ENCODE data around the gene NLK. TPM values are rescaled to one million over a fixed set of nuclear protein-coding genes. Genes with fewer than 3 reads are reported as not detected.

Gene NLK
- total RNA-seq, 2 experiments from 2014 or later, result 12.9 TPM

GRCh38 chr17:28100251-28100650, 57.8 kb downstream of the NLK start:
- ChIA-PET POLR2A (no interaction called here), CTCF (no interaction called here)

- ChIA-PET CTCF (interaction anchor here (0.6 kb wide), 1 partner anchor 419 kb away, joined by 3 read pairs; no protein-coding TSS in a partner anchor), POLR2A (no interaction called here)
Observed at GRCh38 chr17:28100936-28101335, 58.5 kb downstream of the NLK start.

GRCh38 chr17:28101919-28102318, 59.4 kb downstream of the NLK start:
- POLR2A ChIA-PET, result no interaction called here
- CTCF ChIA-PET, result no interaction called here

- POLR2A ChIA-PET, result no interaction called here
- CTCF ChIA-PET, result no interaction called here
Observed at GRCh38 chr17:28105501-28105900, 63.0 kb downstream of the NLK start.

GRCh38 chr17:28110184-28110583, 67.7 kb downstream of the NLK start:
- ChIA-PET CTCF (no interaction called here), POLR2A (no interaction called here)

GRCh38 chr17:28112181-28112580, 69.7 kb downstream of the NLK start:
- CTCF ChIA-PET, result no interaction called here
- POLR2A ChIA-PET, result no interaction called here

GRCh38 chr17:28112606-28113005, 70.1 kb downstream of the NLK start:
- CTCF ChIA-PET, result no interaction called here

GRCh38 chr17:28113269-28113668, 70.8 kb downstream of the NLK start:
- ChIA-PET POLR2A (no interaction called here), CTCF (no interaction called here)

More at GRCh38 chr17:28112606-28113005, 70.1 kb downstream of the NLK start:
- POLR2A ChIA-PET, result no interaction called here

- CTCF ChIA-PET, result no interaction called here
- POLR2A ChIA-PET, result no interaction called here
Observed at GRCh38 chr17:28115046-28115445, 72.6 kb downstream of the NLK start.

- POLR2A ChIA-PET, result no interaction called here
- CTCF ChIA-PET, result interaction anchor here (0.6 to 1.2 kb wide), 2 partner anchors 14 to 42 kb away, joined by 3 read pairs; no protein-coding TSS in a partner anchor
Observed at GRCh38 chr17:28117304-28117703, 74.8 kb downstream of the NLK start.

GRCh38 chr17:28118362-28118761, 75.9 kb downstream of the NLK start:
- ChIA-PET CTCF (interaction anchor here (1.2 kb wide), 1 partner anchor 43 kb away, joined by 3 read pairs; no protein-coding TSS in a partner anchor), POLR2A (no interaction called here)

- POLR2A ChIA-PET, result no interaction called here
- CTCF ChIA-PET, result no interaction called here
Observed at GRCh38 chr17:28119046-28119445, 76.6 kb downstream of the NLK start.

- CTCF ChIA-PET, result no interaction called here
- POLR2A ChIA-PET, result no interaction called here
Observed at GRCh38 chr17:28119560-28119959, 77.1 kb downstream of the NLK start.

GRCh38 chr17:28120766-28121165, 78.3 kb downstream of the NLK start:
- POLR2A ChIA-PET, result interaction anchor here (0.8 kb wide), 1 partner anchor 9 kb away, joined by 7 read pairs; no protein-coding TSS in a partner anchor
- CTCF ChIA-PET, result interaction anchor here (1.5 kb wide), 1 partner anchor 30 kb away, joined by 3 read pairs; no protein-coding TSS in a partner anchor

- CTCF ChIA-PET, result interaction anchor here (0.6 kb wide), 1 partner anchor 94 kb away, joined by 4 read pairs; no protein-coding TSS in a partner anchor
Observed at GRCh38 chr17:28124962-28125361, 82.5 kb downstream of the NLK start.

GRCh38 chr17:28125526-28126378, 83.3 kb downstream of the NLK start:
- ChIA-PET CTCF (no interaction called here), POLR2A (no interaction called here)

More at GRCh38 chr17:28124962-28125361, 82.5 kb downstream of the NLK start:
- POLR2A ChIA-PET, result no interaction called here

GRCh38 chr17:28127196-28127595, 84.7 kb downstream of the NLK start:
- POLR2A ChIA-PET, result no interaction called here

GRCh38 chr17:28128779-28129178, 86.3 kb downstream of the NLK start:
- ChIA-PET CTCF (no interaction called here), POLR2A (no interaction called here)

More at GRCh38 chr17:28127196-28127595, 84.7 kb downstream of the NLK start:
- CTCF ChIA-PET, result no interaction called here

- CTCF ChIA-PET, result no interaction called here
- POLR2A ChIA-PET, result no interaction called here
Observed at GRCh38 chr17:28130472-28130871, 88.0 kb downstream of the NLK start.

GRCh38 chr17:28131599-28131998, 89.1 kb downstream of the NLK start:
- ChIA-PET CTCF (interaction anchor here (0.7 kb wide), 1 partner anchor 14 kb away, joined by 3 read pairs; no protein-coding TSS in a partner anchor), POLR2A (no interaction called here)

GRCh38 chr17:28133562-28133970, 91.1 kb downstream of the NLK start:
- POLR2A ChIA-PET, result no interaction called here
- CTCF ChIA-PET, result no interaction called here

Measured in activated CD8-positive, alpha-beta memory T cell treated with anti-CD3 and anti-CD28 coated beads for 36 hours (primary cell).